PC-9 (cell line): ENCODE data around the gene SRPK2. TPM values are rescaled to one million over a fixed set of nuclear protein-coding genes. Genes with fewer than 3 reads are reported as not detected.

Experiments used
- BruUV-seq: library from RNA; stranded (reverse); fragments of 400-500 nt; replicated peaks from 2 replicates; lab custom pipeline; 2021; lab: Mats Ljungman, UMichigan
- CTCF ChIA-PET: fragments of 300-600 bp; sonication (Branson Sonifier 250); formaldehyde crosslinking; loops from one replicate; lab custom pipeline; 2022; ENCODE audit warnings: antibody characterized with exemption; lab: Charles Lee
- POLR2A ChIA-PET: fragments of 300-600 bp; sonication (Branson Sonifier 250); formaldehyde crosslinking; loops from one replicate; lab custom pipeline; 2022; ENCODE audit warnings: antibody characterized with exemption; ENCODE audit not compliant: unreplicated experiment; lab: Charles Lee
- DNase-seq, 2 experiments: peaks; one replicate each; pipeline versions ENCODE4 v3.0.0 to v3.0.0-alpha.2; 2015 to 2022; ENCODE audit warnings: mixed read lengths in 1 of 2
- H2AFZ ChIP-seq: fragments of 200-600 bp; sonication (generic); 2 replicates; pipeline ENCODE4 v1.8.1; 2017; ENCODE audit warnings: antibody characterized with exemption
- H3F3A ChIP-seq: fragments of 200-600 bp; sonication (generic); 2 replicates; pipeline ENCODE4 v1.8.1; 2017; ENCODE audit warnings: antibody characterized with exemption, mild to moderate bottlenecking, low read depth; ENCODE audit not compliant: insufficient read depth
- H3K27ac ChIP-seq: fragments of 200-600 bp; sonication (generic); 2 replicates; pipeline ENCODE4 v1.6.1; 2016; ENCODE audit warnings: mixed run types
- H3K27me3 ChIP-seq: fragments of 200-600 bp; sonication (generic); 2 replicates; pipeline ENCODE4 v1.6.1; 2016; ENCODE audit warnings: low read depth, mixed run types; ENCODE audit not compliant: insufficient read depth
- H3K36me3 ChIP-seq: fragments of 200-600 bp; sonication (generic); 2 replicates; pipeline ENCODE4 v1.6.1; 2016; ENCODE audit warnings: low read depth, mixed run types
- H3K4me1 ChIP-seq: fragments of 200-600 bp; sonication (generic); replicated peaks from 2 replicates; pipeline ENCODE4 v1.6.1; 2016; ENCODE audit warnings: mixed run types; ENCODE audit not compliant: insufficient read depth
- H3K4me2 ChIP-seq: fragments of 200-600 bp; sonication (generic); 2 replicates; pipeline ENCODE4 v1.6.1; 2017; ENCODE audit warnings: mixed run types
- H3K4me3 ChIP-seq: fragments of 200-600 bp; sonication (generic); 2 replicates; pipeline ENCODE4 v1.6.1; 2016; ENCODE audit warnings: mixed run types
- H3K79me2 ChIP-seq: fragments of 200-600 bp; sonication (generic); 2 replicates; pipeline ENCODE4 v1.6.1; 2017; ENCODE audit warnings: low read depth, mixed run types
- H3K9me2 ChIP-seq: fragments of 200-600 bp; sonication (generic); 2 replicates; pipeline ENCODE4 v1.8.1; 2017; ENCODE audit warnings: mild to moderate bottlenecking; ENCODE audit not compliant: insufficient read depth
- H3K9me3 ChIP-seq: fragments of 200-600 bp; sonication (generic); 2 replicates; pipeline ENCODE4 v1.8.1; 2016; ENCODE audit warnings: low read depth; ENCODE audit not compliant: insufficient read depth
- H4K20me1 ChIP-seq: fragments of 200-600 bp; sonication (generic); 2 replicates; pipeline ENCODE4 v1.8.1; 2017; ENCODE audit not compliant: insufficient read depth
- EZH2 ChIP-seq: fragments of 200-600 bp; sonication (generic); IDR thresholded peaks from 2 replicates; pipeline ENCODE4 v1.8.0; 2017; ENCODE audit warnings: antibody characterized with exemption, low read depth
- intact Hi-C: fragments of 100-400 bp; cut with micrococcal nuclease; formaldehyde crosslinking; loops from one replicate; pipeline ENCODE4 v1.10.0; 2022; ENCODE audit not compliant: unreplicated experiment
- total RNA-seq: library from RNA; stranded (reverse); gene quantifications from 2 replicates; pipeline ENCODE4 v1.2.3, GENCODE V29; 2021
- TF ChIP-seq, protein P1 (sequence below): fragments of 200-600 bp; sonication (generic); conservative IDR thresholded peaks from 2 replicates; pipeline ENCODE4 v1.6.1; 2017; ENCODE audit warnings: mixed run types, antibody characterized with exemption, mild to moderate bottlenecking, moderate library complexity

The SRPK2 gene
- total RNA-seq, 1 experiment from 2014 or later, result 60.6 TPM

DNA sequence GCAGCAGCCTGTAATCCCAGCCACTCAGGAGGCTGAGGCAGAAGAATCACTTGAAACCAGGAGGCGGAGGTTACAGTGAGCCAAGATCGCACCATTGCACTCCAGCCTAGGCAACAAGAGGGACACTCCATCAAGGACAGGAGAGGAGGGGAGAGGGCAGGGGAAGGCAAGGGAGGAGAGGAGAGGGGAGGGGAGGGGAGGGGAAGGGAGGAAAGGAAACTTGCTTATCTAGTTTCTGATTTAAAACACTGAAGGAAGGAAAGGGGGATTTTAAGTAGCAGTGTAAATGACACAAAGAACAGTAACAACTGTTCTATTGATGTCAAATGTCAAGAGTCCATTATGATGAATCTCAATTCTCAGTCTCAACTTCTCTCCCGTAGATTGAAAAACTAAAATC, 43.7 kb downstream of the SRPK2 start:
- no peaks in the 10 kb centered on the region for H3K27me3 ChIP-seq
- no peak overlapping the region for H3K4me2 ChIP-seq
- no peaks in the 10 kb centered on the region for H3K9me2 ChIP-seq
- BruUV-seq, result no TSS peak
- H3K36me3 ChIP-seq, result no peaks in the 10 kb centered on the region
- H3K4me1 ChIP-seq, result no peaks in the 10 kb centered on the region
- H4K20me1 ChIP-seq, result peaks cover 6% of the 10 kb centered on the region; the same call in 1 of the 2 replicates
- no peak overlapping the region for H3K27ac ChIP-seq
- H3K9me3 ChIP-seq, result no peaks in the 10 kb centered on the region
- ChIA-PET CTCF (no interaction called here), POLR2A (no interaction called here)
- H3K79me2 ChIP-seq, result peaks cover 11% of the 10 kb centered on the region; the same call in 1 of the 2 replicates
- H2AFZ ChIP-seq, result no peak overlapping the region
- H3K4me3 ChIP-seq, result no peak overlapping the region
- intact Hi-C loops, result no loop called here
- TF ChIP-seq, protein P1, sequence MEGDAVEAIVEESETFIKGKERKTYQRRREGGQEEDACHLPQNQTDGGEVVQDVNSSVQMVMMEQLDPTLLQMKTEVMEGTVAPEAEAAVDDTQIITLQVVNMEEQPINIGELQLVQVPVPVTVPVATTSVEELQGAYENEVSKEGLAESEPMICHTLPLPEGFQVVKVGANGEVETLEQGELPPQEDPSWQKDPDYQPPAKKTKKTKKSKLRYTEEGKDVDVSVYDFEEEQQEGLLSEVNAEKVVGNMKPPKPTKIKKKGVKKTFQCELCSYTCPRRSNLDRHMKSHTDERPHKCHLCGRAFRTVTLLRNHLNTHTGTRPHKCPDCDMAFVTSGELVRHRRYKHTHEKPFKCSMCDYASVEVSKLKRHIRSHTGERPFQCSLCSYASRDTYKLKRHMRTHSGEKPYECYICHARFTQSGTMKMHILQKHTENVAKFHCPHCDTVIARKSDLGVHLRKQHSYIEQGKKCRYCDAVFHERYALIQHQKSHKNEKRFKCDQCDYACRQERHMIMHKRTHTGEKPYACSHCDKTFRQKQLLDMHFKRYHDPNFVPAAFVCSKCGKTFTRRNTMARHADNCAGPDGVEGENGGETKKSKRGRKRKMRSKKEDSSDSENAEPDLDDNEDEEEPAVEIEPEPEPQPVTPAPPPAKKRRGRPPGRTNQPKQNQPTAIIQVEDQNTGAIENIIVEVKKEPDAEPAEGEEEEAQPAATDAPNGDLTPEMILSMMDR, result no peak
- no peak for TF ChIP-seq EZH2
- DNase-seq, result no peak
- H3F3A ChIP-seq, result no peaks in the 10 kb centered on the region

DNA sequence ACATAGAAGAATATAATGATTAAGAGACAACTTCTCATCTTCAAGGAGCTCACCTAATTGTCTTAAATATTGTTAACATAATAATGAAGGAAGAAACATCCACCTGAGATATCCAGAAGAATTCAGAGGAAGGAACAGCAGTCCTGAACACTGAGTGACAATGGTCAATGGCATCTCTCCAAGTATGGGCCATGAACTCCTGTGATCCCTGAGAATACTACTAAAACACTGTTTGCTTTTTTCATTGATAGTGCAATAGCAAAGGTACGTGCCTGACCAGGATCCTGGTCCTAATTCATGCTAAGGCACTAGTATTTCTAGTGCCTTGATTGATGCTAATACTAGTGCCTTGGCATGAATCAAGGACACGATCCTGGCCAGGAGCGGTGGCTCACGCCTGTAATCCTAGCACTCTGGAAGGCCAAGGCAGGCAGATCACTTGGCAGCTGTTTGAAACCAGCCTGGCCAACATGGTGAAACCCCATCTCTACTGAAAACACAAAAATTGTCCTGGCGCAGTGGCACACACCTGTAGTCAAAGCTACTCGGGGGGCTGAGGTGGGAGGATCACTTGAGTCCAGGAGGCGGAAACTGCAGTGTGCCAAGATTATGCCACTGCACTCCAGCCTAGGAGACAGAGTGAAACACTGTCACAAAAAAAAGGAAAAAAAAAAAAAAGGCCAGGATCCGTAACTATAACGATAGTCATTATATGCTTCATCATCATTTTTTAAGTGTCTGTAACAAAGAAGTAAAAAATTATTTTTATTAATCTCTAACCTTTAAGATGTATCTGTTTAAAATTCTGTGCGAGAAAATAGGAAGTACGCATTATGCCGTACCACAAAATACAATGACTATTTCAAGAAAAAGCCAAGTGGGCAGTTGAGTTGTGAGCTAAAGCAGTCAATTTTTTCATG, 49.1 kb downstream of the SRPK2 start:
- no peak for DNase-seq
- Histone ChIP-seq H3K9me2 (no peaks in the 10 kb centered on the region), H3K9me3 (no peaks in the 10 kb centered on the region), H4K20me1 (peaks cover 13% of the 10 kb centered on the region), H2AFZ (no peak overlapping the region), H3K4me3 (no peak overlapping the region), H3K79me2 (peaks cover 11% of the 10 kb centered on the region; the same call in 1 of the 2 replicates), H3K36me3 (no peaks in the 10 kb centered on the region), H3K4me2 (no peak overlapping the region), H3F3A (no peaks in the 10 kb centered on the region), H3K27ac (no peak overlapping the region), H3K27me3 (no peaks in the 10 kb centered on the region), H3K4me1 (no peaks in the 10 kb centered on the region)
- TF ChIP-seq, protein P1, result no peak
- no peak for TF ChIP-seq EZH2
- CTCF ChIA-PET, result no interaction called here
- no TSS peak for BruUV-seq
- intact Hi-C loops, result loop anchor here (5.0 to 10.0 kb wide), 3 partner anchors 195 to 357 kb away; no protein-coding TSS in a partner anchor
- POLR2A ChIA-PET, result interaction anchor here (0.7 kb wide), 1 partner anchor 90 kb away, joined by 14 read pairs; no protein-coding TSS in a partner anchor

- ChIA-PET CTCF (interaction anchor here (0.6 kb wide), 1 partner anchor 61 kb away, joined by 3 read pairs; no protein-coding TSS in a partner anchor), POLR2A (interaction anchor here (0.6 to 0.7 kb wide), 2 partner anchors 210 to 220 kb away, joined by 4 to 9 read pairs; no protein-coding TSS in a partner anchor)
- H3K36me3 ChIP-seq, result no peaks in the 10 kb centered on the region
- no peak overlapping the region for H3K27ac ChIP-seq
- H2AFZ ChIP-seq, result no peak overlapping the region
- BruUV-seq, result no TSS peak
- H3K4me1 ChIP-seq, result no peaks in the 10 kb centered on the region
- H3K4me3 ChIP-seq, result no peak overlapping the region
- H3K4me2 ChIP-seq, result no peak overlapping the region
- H3F3A ChIP-seq, result no peaks in the 10 kb centered on the region
- peaks cover 13% of the 10 kb centered on the region for H4K20me1 ChIP-seq
- H3K27me3 ChIP-seq, result no peaks in the 10 kb centered on the region
- intact Hi-C loops, result loop anchor here (5.0 to 10.0 kb wide), 3 partner anchors 193 to 355 kb away; no protein-coding TSS in a partner anchor
- TF ChIP-seq EZH2, result no peak
- TF ChIP-seq, protein P1, result no peak
- no peaks in the 10 kb centered on the region for H3K9me2 ChIP-seq
- no peak for DNase-seq
- H3K79me2 ChIP-seq, result peaks cover 12% of the 10 kb centered on the region
- H3K9me3 ChIP-seq, result no peaks in the 10 kb centered on the region
These were observed 51.2 kb downstream of the SRPK2 start for GRCh38 chr7:105337529-105337928.
